HepG2 (cell line): ENCODE data around the gene METTL1. TPM values are rescaled to one million over a fixed set of nuclear protein-coding genes. Genes with fewer than 3 reads are reported as not detected.

Experiments
- ATF1 ChIP-seq: IDR thresholded peaks from 2 replicates; pipeline ENCODE4 v1.6.1; 2016; ENCODE audit warnings: mild to moderate bottlenecking, control low read depth
- HDAC2 ChIP-seq: sonication (generic); formaldehyde crosslinking; IDR thresholded peaks from 2 replicates; pipeline ENCODE4 v1.4.0; 2020; ENCODE audit warnings: missing genetic modification reagents
- HNRNPK ChIP-seq: fragments of 200-400 bp; formaldehyde crosslinking; IDR thresholded peaks from 2 replicates; pipeline ENCODE4 v1.6.1; 2018; ENCODE audit warnings: low read length, low read depth, moderate library complexity, mild to moderate bottlenecking; ENCODE audit not compliant: poor library complexity, severe bottlenecking
- JUN ChIP-seq: sonication (generic); formaldehyde crosslinking; IDR thresholded peaks from 2 replicates; pipeline ENCODE4 v1.4.0; 2020; ENCODE audit warnings: mild to moderate bottlenecking, missing genetic modification reagents
- RXRA ChIP-seq: sonication (generic); formaldehyde crosslinking; IDR thresholded peaks from 2 replicates; pipeline ENCODE4 v1.5.1; 2020; ENCODE audit warnings: missing genetic modification reagents
- ZFY ChIP-seq: sonication (generic); formaldehyde crosslinking; IDR thresholded peaks from 2 replicates; pipeline ENCODE4 v1.4.0; 2020; ENCODE audit warnings: missing genetic modification reagents
- ZNF180 ChIP-seq: sonication (generic); formaldehyde crosslinking; IDR thresholded peaks from 2 replicates; pipeline ENCODE4 v1.4.0; 2020; ENCODE audit warnings: low read depth, missing genetic modification reagents, borderline replicate concordance
- ZNF326 ChIP-seq: sonication (generic); formaldehyde crosslinking; IDR thresholded peaks from 2 replicates; pipeline ENCODE4 v1.4.0; 2020; ENCODE audit warnings: missing genetic modification reagents, borderline replicate concordance
- ZNF563 ChIP-seq: sonication (generic); formaldehyde crosslinking; IDR thresholded peaks from 2 replicates; pipeline ENCODE4 v1.8.0; 2022; ENCODE audit warnings: mild to moderate bottlenecking, moderate library complexity, missing genetic modification reagents
- ZNF891 ChIP-seq: sonication (generic); formaldehyde crosslinking; IDR thresholded peaks from 2 replicates; pipeline ENCODE4 v1.5.0; 2020; ENCODE audit warnings: mild to moderate bottlenecking, missing genetic modification reagents
- polyA plus RNA-seq, 8 experiments: library from polyadenylated mRNA; depleted of rRNA in 3 of 8; stranded (reverse) in 7 of 8; unstranded in 1 of 8; fragments of >200 nt; fragmentation: Illumina TruSeq in 4 of 8; extraction: Trizol in 4 of 8; gene quantifications; 2 replicates each; pipeline versions ENCODE4 v1.2.1 to v1.2.3, GENCODE V29; 2011 to 2016; ENCODE audit warnings: low read depth in 4 of 8, missing spikeins in 1 of 8, mixed read lengths in 1 of 8; ENCODE audit not compliant: insufficient read depth in 1 of 8
- total RNA-seq, 5 experiments: library from RNA; depleted of rRNA; stranded (reverse); fragments of >200 nt; fragmentation: Illumina TruSeq; extraction: Trizol; gene quantifications; 2 replicates each; pipeline ENCODE4 v1.2.3, GENCODE V29; 2016; ENCODE audit warnings: low read depth in 1 of 5
- TF ChIP-seq, protein P1 (sequence below): sonication (generic); formaldehyde crosslinking; IDR thresholded peaks from 2 replicates; pipeline ENCODE4 v1.5.0; 2020; ENCODE audit warnings: mild to moderate bottlenecking, missing genetic modification reagents, moderate library complexity
- TF ChIP-seq, protein P2 (sequence below): sonication (generic); formaldehyde crosslinking; IDR thresholded peaks from 2 replicates; pipeline ENCODE4 v1.9.0; 2021; ENCODE audit warnings: missing genetic modification reagents, mild to moderate bottlenecking, borderline replicate concordance
- TF ChIP-seq, protein P3 (sequence below): sonication (generic); formaldehyde crosslinking; IDR thresholded peaks from 2 replicates; pipeline ENCODE4 v1.5.0; 2020; ENCODE audit warnings: mild to moderate bottlenecking, missing genetic modification reagents
- TF ChIP-seq, protein P4 (sequence below): sonication (generic); formaldehyde crosslinking; IDR thresholded peaks from 2 replicates; pipeline ENCODE4 v1.4.0; 2020; ENCODE audit warnings: missing genetic modification reagents
- TF ChIP-seq, protein P5 (sequence below): IDR thresholded peaks from 2 replicates; pipeline ENCODE4 v1.6.1; 2012; ENCODE audit warnings: inconsistent platforms
- TF ChIP-seq, protein P6 (sequence below): sonication (generic); formaldehyde crosslinking; IDR thresholded peaks from 2 replicates; pipeline ENCODE4 v1.5.1; 2020; ENCODE audit warnings: mild to moderate bottlenecking, moderate library complexity, missing genetic modification reagents

METTL1 gene
- total and polyA plus RNA-seq, 2 of the 13 experiments (the other 11 are each of a cell fraction or from before 2014, with no cell fraction given) = 34.7 to 36.9 TPM

DNA sequence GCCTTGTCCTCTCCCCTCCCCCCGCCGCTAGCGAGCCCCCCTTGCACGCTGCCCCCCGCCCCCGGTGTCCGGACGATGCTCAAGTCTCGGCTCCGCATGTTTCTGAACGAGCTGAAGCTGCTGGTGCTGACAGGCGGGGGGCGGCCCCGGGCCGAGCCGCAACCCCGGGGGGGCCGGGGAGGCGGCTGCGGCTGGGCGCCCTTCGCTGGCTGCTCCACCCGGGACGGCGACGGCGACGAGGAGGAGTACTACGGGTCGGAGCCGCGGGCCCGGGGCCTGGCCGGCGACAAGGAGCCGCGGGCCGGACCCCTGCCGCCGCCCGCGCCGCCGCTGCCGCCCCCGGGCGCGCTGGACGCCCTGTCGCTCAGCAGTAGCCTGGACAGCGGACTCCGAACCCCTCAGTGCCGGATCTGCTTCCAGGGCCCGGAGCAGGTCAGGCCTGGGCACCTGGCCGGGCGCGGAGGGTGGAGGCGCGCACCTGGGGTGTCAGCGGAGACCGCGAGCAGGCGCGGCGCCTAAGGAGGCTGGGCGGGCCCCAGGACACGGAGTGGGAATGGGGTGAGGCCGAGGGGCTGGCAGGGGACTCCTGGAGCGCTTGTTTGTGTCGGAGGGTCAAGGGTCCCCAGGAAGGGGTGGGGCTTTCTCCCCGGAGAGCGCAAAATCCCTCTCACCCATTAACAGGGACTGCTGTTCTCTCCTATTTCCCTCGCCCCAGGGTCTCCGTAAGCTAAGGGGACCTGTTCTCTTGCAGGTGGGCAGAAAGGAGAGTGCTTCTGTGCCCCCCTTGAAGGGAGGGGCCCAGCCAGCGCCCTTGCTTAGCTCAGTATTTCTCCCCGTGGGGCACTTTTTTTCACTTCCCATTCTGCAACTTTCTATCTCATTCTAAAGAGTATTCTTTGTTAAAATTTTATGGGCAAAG lies 16.2 kb downstream of the METTL1 start (continued):
- TF ChIP-seq, protein P1, sequence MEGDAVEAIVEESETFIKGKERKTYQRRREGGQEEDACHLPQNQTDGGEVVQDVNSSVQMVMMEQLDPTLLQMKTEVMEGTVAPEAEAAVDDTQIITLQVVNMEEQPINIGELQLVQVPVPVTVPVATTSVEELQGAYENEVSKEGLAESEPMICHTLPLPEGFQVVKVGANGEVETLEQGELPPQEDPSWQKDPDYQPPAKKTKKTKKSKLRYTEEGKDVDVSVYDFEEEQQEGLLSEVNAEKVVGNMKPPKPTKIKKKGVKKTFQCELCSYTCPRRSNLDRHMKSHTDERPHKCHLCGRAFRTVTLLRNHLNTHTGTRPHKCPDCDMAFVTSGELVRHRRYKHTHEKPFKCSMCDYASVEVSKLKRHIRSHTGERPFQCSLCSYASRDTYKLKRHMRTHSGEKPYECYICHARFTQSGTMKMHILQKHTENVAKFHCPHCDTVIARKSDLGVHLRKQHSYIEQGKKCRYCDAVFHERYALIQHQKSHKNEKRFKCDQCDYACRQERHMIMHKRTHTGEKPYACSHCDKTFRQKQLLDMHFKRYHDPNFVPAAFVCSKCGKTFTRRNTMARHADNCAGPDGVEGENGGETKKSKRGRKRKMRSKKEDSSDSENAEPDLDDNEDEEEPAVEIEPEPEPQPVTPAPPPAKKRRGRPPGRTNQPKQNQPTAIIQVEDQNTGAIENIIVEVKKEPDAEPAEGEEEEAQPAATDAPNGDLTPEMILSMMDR = no peak; the same call in 1 of the 2 replicates
- TF ChIP-seq JUN (no peak), RXRA (CRISPR knock-in tag) (peak; percentile 45; the same call in 1 of the 2 replicates), HNRNPK (no peak), ZNF326 (CRISPR knock-in tag) (no peak), ZNF180 (CRISPR knock-in tag) (no peak), ZNF891 (peak; percentile 44; the same call in 1 of the 2 replicates), ZNF563 (CRISPR knock-in tag) (no peak), HDAC2 (CRISPR knock-in tag) (peak; percentile 63), ZFY (peak; percentile 81), ATF1 (CRISPR knock-in tag) (no peak)
- TF ChIP-seq, protein P2, sequence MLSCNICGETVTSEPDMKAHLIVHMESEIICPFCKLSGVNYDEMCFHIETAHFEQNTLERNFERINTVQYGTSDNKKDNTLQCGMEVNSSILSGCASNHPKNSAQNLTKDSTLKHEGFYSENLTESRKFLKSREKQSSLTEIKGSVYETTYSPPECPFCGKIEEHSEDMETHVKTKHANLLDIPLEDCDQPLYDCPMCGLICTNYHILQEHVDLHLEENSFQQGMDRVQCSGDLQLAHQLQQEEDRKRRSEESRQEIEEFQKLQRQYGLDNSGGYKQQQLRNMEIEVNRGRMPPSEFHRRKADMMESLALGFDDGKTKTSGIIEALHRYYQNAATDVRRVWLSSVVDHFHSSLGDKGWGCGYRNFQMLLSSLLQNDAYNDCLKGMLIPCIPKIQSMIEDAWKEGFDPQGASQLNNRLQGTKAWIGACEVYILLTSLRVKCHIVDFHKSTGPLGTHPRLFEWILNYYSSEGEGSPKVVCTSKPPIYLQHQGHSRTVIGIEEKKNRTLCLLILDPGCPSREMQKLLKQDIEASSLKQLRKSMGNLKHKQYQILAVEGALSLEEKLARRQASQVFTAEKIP (CRISPR knock-in tag) = no peak
- TF ChIP-seq, protein P3, sequence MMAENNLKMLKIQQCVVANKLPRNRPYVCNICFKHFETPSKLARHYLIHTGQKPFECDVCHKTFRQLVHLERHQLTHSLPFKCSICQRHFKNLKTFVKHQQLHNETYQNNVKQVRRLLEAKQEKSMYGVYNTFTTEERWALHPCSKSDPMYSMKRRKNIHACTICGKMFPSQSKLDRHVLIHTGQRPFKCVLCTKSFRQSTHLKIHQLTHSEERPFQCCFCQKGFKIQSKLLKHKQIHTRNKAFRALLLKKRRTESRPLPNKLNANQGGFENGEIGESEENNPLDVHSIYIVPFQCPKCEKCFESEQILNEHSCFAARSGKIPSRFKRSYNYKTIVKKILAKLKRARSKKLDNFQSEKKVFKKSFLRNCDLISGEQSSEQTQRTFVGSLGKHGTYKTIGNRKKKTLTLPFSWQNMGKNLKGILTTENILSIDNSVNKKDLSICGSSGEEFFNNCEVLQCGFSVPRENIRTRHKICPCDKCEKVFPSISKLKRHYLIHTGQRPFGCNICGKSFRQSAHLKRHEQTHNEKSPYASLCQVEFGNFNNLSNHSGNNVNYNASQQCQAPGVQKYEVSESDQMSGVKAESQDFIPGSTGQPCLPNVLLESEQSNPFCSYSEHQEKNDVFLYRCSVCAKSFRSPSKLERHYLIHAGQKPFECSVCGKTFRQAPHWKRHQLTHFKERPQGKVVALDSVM = peak; percentile 42; the same call in 1 of the 2 replicates
- TF ChIP-seq, protein P4, sequence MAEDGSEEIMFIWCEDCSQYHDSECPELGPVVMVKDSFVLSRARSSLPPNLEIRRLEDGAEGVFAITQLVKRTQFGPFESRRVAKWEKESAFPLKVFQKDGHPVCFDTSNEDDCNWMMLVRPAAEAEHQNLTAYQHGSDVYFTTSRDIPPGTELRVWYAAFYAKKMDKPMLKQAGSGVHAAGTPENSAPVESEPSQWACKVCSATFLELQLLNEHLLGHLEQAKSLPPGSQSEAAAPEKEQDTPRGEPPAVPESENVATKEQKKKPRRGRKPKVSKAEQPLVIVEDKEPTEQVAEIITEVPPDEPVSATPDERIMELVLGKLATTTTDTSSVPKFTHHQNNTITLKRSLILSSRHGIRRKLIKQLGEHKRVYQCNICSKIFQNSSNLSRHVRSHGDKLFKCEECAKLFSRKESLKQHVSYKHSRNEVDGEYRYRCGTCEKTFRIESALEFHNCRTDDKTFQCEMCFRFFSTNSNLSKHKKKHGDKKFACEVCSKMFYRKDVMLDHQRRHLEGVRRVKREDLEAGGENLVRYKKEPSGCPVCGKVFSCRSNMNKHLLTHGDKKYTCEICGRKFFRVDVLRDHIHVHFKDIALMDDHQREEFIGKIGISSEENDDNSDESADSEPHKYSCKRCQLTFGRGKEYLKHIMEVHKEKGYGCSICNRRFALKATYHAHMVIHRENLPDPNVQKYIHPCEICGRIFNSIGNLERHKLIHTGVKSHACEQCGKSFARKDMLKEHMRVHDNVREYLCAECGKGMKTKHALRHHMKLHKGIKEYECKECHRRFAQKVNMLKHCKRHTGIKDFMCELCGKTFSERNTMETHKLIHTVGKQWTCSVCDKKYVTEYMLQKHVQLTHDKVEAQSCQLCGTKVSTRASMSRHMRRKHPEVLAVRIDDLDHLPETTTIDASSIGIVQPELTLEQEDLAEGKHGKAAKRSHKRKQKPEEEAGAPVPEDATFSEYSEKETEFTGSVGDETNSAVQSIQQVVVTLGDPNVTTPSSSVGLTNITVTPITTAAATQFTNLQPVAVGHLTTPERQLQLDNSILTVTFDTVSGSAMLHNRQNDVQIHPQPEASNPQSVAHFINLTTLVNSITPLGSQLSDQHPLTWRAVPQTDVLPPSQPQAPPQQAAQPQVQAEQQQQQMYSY (CRISPR knock-in tag) = 0 out of 2 replicates have a peak, but pooled peaks have one; percentile 42
- TF ChIP-seq, protein P5, sequence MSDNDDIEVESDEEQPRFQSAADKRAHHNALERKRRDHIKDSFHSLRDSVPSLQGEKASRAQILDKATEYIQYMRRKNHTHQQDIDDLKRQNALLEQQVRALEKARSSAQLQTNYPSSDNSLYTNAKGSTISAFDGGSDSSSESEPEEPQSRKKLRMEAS = peak; percentile 44; the same call in 1 of the 2 replicates
- TF ChIP-seq, protein P6, sequence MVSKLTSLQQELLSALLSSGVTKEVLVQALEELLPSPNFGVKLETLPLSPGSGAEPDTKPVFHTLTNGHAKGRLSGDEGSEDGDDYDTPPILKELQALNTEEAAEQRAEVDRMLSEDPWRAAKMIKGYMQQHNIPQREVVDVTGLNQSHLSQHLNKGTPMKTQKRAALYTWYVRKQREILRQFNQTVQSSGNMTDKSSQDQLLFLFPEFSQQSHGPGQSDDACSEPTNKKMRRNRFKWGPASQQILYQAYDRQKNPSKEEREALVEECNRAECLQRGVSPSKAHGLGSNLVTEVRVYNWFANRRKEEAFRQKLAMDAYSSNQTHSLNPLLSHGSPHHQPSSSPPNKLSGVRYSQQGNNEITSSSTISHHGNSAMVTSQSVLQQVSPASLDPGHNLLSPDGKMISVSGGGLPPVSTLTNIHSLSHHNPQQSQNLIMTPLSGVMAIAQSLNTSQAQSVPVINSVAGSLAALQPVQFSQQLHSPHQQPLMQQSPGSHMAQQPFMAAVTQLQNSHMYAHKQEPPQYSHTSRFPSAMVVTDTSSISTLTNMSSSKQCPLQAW (CRISPR knock-in tag) = peak; percentile 61; the same call in 1 of the 2 replicates
